HepG2 (cell line): Measurements from ENCODE around the gene MGST2. TPM values are rescaled to one million over a fixed set of nuclear protein-coding genes. Genes with fewer than 3 reads are reported as not detected.

Experiments
- ATAC-seq: fragments of 200-7000 bp; cut with Tn5 transposase; 3 replicates; pipeline ENCODE4 v1.9.1; 2020; ENCODE audit warnings: mild to moderate bottlenecking, moderate library complexity
- BruUV-seq: library from RNA; stranded (reverse); fragments of 400-500 nt; replicated peaks from 2 replicates; lab custom pipeline; 2021; lab: Mats Ljungman, UMichigan
- CTCF ChIA-PET: fragments of 300-600 bp; formaldehyde crosslinking; extraction: SDS; loops from one replicate; lab custom pipeline; 2021; ENCODE audit warnings: low total read pairs, inconsistent platforms, low intra/inter-chr PET ratio; lab: Yijun Ruan, JAX
- POLR2A ChIA-PET: fragments of 350-600 bp; sonication (Branson Sonifier 250); formaldehyde crosslinking; loops from one replicate; lab custom pipeline; 2020; ENCODE audit warnings: antibody characterized with exemption, inconsistent platforms; lab: Yijun Ruan, JAX
- DNase-seq: peaks from one replicate; pipeline ENCODE4 v3.0.0-alpha.2; 2015; ENCODE audit warnings: low spot score
- FAIRE-seq: peaks from 3 replicates; lab custom pipeline; 2011; peaks lifted over from hg19 to GRCh38; lab: Jason Lieb, UNC
- H2AFZ ChIP-seq: one replicate; pipeline ENCODE4 v1.6.1; 2011; ENCODE audit warnings: low read length, inconsistent platforms
- H3K27ac ChIP-seq: fragments of 300-600 bp; 3 replicates; pipeline ENCODE4 v1.8.0; 2011; ENCODE audit warnings: mixed run types, mild to moderate bottlenecking, mixed read lengths, low read length, inconsistent platforms; ENCODE audit not compliant: insufficient read depth; ENCODE audit errors: extremely low read length
- H3K27me3 ChIP-seq, 2 experiments: fragments of 200-600 bp in 1 of 2; 2 replicates in 1 of 2; 3 replicates in 1 of 2; pipeline versions ENCODE4 v1.6.0 to v1.8.0; 2011; ENCODE audit warnings: low read length in 2 of 2, mild to moderate bottlenecking in 2 of 2, moderate library complexity in 2 of 2, inconsistent platforms in 1 of 2; ENCODE audit not compliant: insufficient read depth in 2 of 2, control insufficient read depth in 1 of 2
- H3K36me3 ChIP-seq, 2 experiments: fragments of 200-600 bp in 1 of 2; replicated peaks in 1 of 2; 2 replicates in 1 of 2; 3 replicates in 1 of 2; pipeline versions ENCODE4 v1.5.1 to v1.8.0; 2011; ENCODE audit warnings: low read length in 2 of 2, inconsistent platforms in 1 of 2; ENCODE audit not compliant: insufficient read depth in 2 of 2, control insufficient read depth in 1 of 2
- H3K4me1 ChIP-seq: 2 replicates; pipeline ENCODE4 v1.5.1; 2012; ENCODE audit warnings: low read length, inconsistent platforms; ENCODE audit not compliant: insufficient read depth
- H3K4me2 ChIP-seq: 2 replicates; pipeline ENCODE4 v1.6.0; 2011; ENCODE audit warnings: low read depth, low read length, inconsistent platforms
- H3K4me3 ChIP-seq, 3 experiments: fragments of 200-600 bp in 1 of 3; sonication (generic), shearing (Covaris generic) in 1 of 3; replicated peaks in 1 of 3; 2 replicates each; pipeline ENCODE4 v1.5.1; 2011 to 2016; ENCODE audit warnings: low read length in 3 of 3, inconsistent platforms in 2 of 3, low read depth in 2 of 3, mild to moderate bottlenecking in 2 of 3, control low read depth in 1 of 3, mixed read lengths in 1 of 3; ENCODE audit not compliant: insufficient read depth in 1 of 3
- H3K79me2 ChIP-seq: one replicate; pipeline ENCODE4 v1.6.1; 2011; ENCODE audit warnings: low read length, inconsistent platforms; ENCODE audit not compliant: insufficient read depth
- H3K9ac ChIP-seq: 2 replicates; pipeline ENCODE4 v1.6.0; 2011; ENCODE audit warnings: mild to moderate bottlenecking, low read depth, low read length, inconsistent platforms; ENCODE audit not compliant: insufficient read depth
- H3K9me3 ChIP-seq: 2 replicates; pipeline ENCODE4 v1.5.1; 2012; ENCODE audit warnings: mild to moderate bottlenecking, low read length
- H4K20me1 ChIP-seq: 2 replicates; pipeline ENCODE4 v1.6.0; 2011; ENCODE audit warnings: inconsistent platforms, mild to moderate bottlenecking, low read length, moderate library complexity; ENCODE audit not compliant: insufficient read depth
- HOXA9 ChIP-seq: sonication (generic); formaldehyde crosslinking; IDR thresholded peaks from 2 replicates; pipeline ENCODE4 v1.8.1; 2022; ENCODE audit warnings: missing genetic modification reagents, mild to moderate bottlenecking, moderate library complexity, borderline replicate concordance
- JDP2 ChIP-seq: sonication (generic); formaldehyde crosslinking; IDR thresholded peaks from 2 replicates; pipeline ENCODE4 v1.8.1; 2022; ENCODE audit warnings: missing genetic modification reagents, borderline replicate concordance
- SETDB1 ChIP-seq: sonication (generic); formaldehyde crosslinking; IDR thresholded peaks from 2 replicates; pipeline ENCODE4 v1.5.1; 2020; ENCODE audit warnings: missing genetic modification reagents, mild to moderate bottlenecking, borderline replicate concordance
- ZFAT ChIP-seq: sonication (generic); formaldehyde crosslinking; conservative IDR thresholded peaks from 2 replicates; pipeline ENCODE4 v1.8.1; 2023; ENCODE audit warnings: missing genetic modification reagents, inconsistent platforms
- ZZZ3 ChIP-seq: sonication (generic); formaldehyde crosslinking; IDR thresholded peaks from 2 replicates; pipeline ENCODE4 v1.4.0; 2020; ENCODE audit warnings: missing genetic modification reagents, mild to moderate bottlenecking, borderline replicate concordance
- WGBS: methylation state at CpG from one replicate; pipeline ENCODE4 v1.1.6; 2017; ENCODE audit warnings: low lambda C conversion rate; 5-methylcytosine and 5-hydroxymethylcytosine counted together
- in situ Hi-C: cut with HindIII; loops from 2 replicates; pipeline ENCODE4 v1.10.0; 2017; ENCODE audit warnings: low pct_unique_long_range_greater_than_20kb; ENCODE audit not compliant: extremely low pct_ligation_motif_present
- intact Hi-C: fragments of 100-400 bp; cut with micrococcal nuclease; formaldehyde crosslinking; loops from one replicate; pipeline ENCODE4 v1.10.0; 2022; ENCODE audit not compliant: unreplicated experiment
- polyA plus RNA-seq, 8 experiments: library from polyadenylated mRNA; depleted of rRNA in 3 of 8; stranded (reverse) in 7 of 8; unstranded in 1 of 8; fragments of >200 nt; fragmentation: Illumina TruSeq in 4 of 8; extraction: Trizol in 4 of 8; gene quantifications; 2 replicates each; pipeline versions ENCODE4 v1.2.1 to v1.2.3, GENCODE V29; 2011 to 2016; ENCODE audit warnings: low read depth in 4 of 8, missing spikeins in 1 of 8, mixed read lengths in 1 of 8; ENCODE audit not compliant: insufficient read depth in 1 of 8
- total RNA-seq, 5 experiments: library from RNA; depleted of rRNA; stranded (reverse); fragments of >200 nt; fragmentation: Illumina TruSeq; extraction: Trizol; gene quantifications; 2 replicates each; pipeline ENCODE4 v1.2.3, GENCODE V29; 2016; ENCODE audit warnings: low read depth in 1 of 5
- TF ChIP-seq, protein P1 (sequence below): sonication (generic); formaldehyde crosslinking; IDR thresholded peaks from 2 replicates; pipeline ENCODE4 v1.4.0; 2020; ENCODE audit warnings: missing genetic modification reagents
- TF ChIP-seq, protein P2 (sequence below): sonication (generic); formaldehyde crosslinking; conservative IDR thresholded peaks from 2 replicates; pipeline ENCODE4 v1.8.0; 2022; ENCODE audit warnings: missing genetic modification reagents
- TF ChIP-seq, protein P3 (sequence below): sonication (generic); formaldehyde crosslinking; IDR thresholded peaks from 2 replicates; pipeline ENCODE4 v1.8.0; 2022; ENCODE audit warnings: mild to moderate bottlenecking, missing genetic modification reagents
- TF ChIP-seq, protein P4 (sequence below): sonication (generic); formaldehyde crosslinking; IDR thresholded peaks from 2 replicates; pipeline ENCODE4 v1.5.1; 2020; ENCODE audit warnings: mild to moderate bottlenecking, missing genetic modification reagents, moderate library complexity

The MGST2 gene
- total and polyA plus RNA-seq, 2 of the 13 experiments (the other 11 are each of a cell fraction or from before 2014, with no cell fraction given) = 205 to 416 TPM

DNA sequence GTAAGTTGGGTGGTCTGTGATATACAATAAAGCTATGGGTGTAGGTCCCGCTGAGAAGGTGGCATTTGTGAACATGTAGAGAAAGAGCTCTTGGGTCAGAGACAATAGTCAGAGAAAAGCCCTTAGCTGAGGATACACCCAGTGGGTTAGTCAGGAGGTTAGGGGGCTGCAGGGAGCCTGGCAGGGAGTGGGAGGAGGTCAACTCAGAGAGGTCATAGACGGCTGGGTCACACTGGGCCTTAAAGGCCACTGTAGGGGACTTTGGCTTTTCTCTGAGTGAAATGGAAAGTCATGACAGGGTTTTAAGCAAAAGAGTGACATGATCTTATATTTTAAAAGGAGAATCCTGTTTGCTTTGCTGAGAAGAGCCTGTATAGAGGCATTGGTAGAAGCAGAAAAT, 16.7 kb downstream of the MGST2 start (continued):
- TF ChIP-seq, protein P1, sequence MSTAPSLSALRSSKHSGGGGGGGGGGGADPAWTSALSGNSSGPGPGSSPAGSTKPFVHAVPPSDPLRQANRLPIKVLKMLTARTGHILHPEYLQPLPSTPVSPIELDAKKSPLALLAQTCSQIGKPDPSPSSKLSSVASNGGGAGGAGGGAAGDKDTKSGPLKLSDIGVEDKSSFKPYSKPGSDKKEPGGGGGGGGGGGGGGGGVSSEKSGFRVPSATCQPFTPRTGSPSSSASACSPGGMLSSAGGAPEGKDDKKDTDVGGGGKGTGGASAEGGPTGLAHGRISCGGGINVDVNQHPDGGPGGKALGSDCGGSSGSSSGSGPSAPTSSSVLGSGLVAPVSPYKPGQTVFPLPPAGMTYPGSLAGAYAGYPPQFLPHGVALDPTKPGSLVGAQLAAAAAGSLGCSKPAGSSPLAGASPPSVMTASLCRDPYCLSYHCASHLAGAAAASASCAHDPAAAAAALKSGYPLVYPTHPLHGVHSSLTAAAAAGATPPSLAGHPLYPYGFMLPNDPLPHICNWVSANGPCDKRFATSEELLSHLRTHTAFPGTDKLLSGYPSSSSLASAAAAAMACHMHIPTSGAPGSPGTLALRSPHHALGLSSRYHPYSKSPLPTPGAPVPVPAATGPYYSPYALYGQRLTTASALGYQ = no peak
- TF ChIP-seq ZFAT (CRISPR knock-in tag) (no peak), JDP2 (CRISPR knock-in tag) (no peak), ZZZ3 (CRISPR knock-in tag) (no peak)
- TF ChIP-seq, protein P2, sequence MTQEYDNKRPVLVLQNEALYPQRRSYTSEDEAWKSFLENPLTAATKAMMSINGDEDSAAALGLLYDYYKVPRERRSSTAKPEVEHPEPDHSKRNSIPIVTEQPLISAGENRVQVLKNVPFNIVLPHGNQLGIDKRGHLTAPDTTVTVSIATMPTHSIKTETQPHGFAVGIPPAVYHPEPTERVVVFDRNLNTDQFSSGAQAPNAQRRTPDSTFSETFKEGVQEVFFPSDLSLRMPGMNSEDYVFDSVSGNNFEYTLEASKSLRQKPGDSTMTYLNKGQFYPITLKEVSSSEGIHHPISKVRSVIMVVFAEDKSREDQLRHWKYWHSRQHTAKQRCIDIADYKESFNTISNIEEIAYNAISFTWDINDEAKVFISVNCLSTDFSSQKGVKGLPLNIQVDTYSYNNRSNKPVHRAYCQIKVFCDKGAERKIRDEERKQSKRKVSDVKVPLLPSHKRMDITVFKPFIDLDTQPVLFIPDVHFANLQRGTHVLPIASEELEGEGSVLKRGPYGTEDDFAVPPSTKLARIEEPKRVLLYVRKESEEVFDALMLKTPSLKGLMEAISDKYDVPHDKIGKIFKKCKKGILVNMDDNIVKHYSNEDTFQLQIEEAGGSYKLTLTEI = no peak
- TF ChIP-seq, protein P3, sequence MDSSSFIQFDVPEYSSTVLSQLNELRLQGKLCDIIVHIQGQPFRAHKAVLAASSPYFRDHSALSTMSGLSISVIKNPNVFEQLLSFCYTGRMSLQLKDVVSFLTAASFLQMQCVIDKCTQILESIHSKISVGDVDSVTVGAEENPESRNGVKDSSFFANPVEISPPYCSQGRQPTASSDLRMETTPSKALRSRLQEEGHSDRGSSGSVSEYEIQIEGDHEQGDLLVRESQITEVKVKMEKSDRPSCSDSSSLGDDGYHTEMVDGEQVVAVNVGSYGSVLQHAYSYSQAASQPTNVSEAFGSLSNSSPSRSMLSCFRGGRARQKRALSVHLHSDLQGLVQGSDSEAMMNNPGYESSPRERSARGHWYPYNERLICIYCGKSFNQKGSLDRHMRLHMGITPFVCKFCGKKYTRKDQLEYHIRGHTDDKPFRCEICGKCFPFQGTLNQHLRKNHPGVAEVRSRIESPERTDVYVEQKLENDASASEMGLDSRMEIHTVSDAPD = no peak
- TF ChIP-seq, all 625 proteins: peak for 0

DNA sequence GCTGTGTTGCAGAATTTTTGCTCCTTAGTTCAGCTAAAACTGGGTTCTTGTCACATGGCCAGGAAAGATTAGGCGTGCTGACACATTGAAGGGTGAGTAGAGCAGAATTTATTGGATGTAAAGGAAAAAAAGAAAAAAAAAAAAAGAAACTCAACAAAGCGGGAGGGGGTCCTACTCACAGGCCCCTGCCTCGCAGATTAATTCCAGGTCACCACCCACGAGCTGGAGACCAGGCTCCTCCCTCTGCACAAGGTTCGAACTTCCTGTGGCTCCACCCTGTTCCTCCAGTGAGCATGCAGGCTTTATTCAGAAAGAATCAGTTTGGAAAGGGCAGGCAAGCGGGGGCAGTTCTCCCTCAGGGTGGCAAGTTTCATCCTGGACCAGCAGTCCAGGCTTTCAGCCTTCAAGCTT, 17.1 kb downstream of the MGST2 start:
- Histone ChIP-seq H3K4me3 (no peak overlapping the region), H3K9ac (no peak overlapping the region), H3K27me3 (no peaks in the 10 kb centered on the region), H3K4me1 (peaks cover 99% of the 10 kb centered on the region), H3K36me3 (peaks cover 37 to 84% of the 10 kb centered on the region in 2 experiments), H2AFZ (no peak overlapping the region), H3K9me3 (no peaks in the 10 kb centered on the region), H3K79me2 (peaks cover 97% of the 10 kb centered on the region), H3K27ac (peak overlapping the region; percentile 38), H4K20me1 (peaks cover 82% of the 10 kb centered on the region), H3K4me2 (no peak overlapping the region)
- DNase-seq (no peak), FAIRE-seq (no peak), ATAC-seq (no peak)
- in situ Hi-C loops = no loop called here
- POLR2A ChIA-PET = interaction anchor here (1.3 to 5.2 kb wide), 3 partner anchors 10 to 22 kb away, joined by 4 to 29 read pairs (median 4); partner anchors contain the start of gene MGST2
- intact Hi-C loops = no loop called here
- CTCF ChIA-PET = no interaction called here
- TF ChIP-seq HOXA9 = no peak
- TF ChIP-seq, protein P4, sequence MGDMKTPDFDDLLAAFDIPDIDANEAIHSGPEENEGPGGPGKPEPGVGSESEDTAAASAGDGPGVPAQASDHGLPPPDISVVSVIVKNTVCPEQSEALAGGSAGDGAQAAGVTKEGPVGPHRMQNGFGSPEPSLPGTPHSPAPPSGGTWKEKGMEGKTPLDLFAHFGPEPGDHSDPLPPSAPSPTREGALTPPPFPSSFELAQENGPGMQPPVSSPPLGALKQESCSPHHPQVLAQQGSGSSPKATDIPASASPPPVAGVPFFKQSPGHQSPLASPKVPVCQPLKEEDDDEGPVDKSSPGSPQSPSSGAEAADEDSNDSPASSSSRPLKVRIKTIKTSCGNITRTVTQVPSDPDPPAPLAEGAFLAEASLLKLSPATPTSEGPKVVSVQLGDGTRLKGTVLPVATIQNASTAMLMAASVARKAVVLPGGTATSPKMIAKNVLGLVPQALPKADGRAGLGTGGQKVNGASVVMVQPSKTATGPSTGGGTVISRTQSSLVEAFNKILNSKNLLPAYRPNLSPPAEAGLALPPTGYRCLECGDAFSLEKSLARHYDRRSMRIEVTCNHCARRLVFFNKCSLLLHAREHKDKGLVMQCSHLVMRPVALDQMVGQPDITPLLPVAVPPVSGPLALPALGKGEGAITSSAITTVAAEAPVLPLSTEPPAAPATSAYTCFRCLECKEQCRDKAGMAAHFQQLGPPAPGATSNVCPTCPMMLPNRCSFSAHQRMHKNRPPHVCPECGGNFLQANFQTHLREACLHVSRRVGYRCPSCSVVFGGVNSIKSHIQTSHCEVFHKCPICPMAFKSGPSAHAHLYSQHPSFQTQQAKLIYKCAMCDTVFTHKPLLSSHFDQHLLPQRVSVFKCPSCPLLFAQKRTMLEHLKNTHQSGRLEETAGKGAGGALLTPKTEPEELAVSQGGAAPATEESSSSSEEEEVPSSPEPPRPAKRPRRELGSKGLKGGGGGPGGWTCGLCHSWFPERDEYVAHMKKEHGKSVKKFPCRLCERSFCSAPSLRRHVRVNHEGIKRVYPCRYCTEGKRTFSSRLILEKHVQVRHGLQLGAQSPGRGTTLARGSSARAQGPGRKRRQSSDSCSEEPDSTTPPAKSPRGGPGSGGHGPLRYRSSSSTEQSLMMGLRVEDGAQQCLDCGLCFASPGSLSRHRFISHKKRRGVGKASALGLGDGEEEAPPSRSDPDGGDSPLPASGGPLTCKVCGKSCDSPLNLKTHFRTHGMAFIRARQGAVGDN (CRISPR knock-in tag) = peak; percentile 26; the same call in 1 of the 2 replicates
- TF ChIP-seq SETDB1 (CRISPR knock-in tag) = no peak
- BruUV-seq = no TSS peak
- 70% methylated on average over 6 of the region's 6 CpGs for WGBS
